Activated CD8-positive, alpha-beta memory T cell treated with anti-CD3 and anti-CD28 coated beads, Interleukin-2, amount 10 ng/mL, durations not matched to agents 7 days and 5 days (primary cell): Measurements from ENCODE around the gene INPP4A. TPM values are rescaled to one million over a fixed set of nuclear protein-coding genes. Genes with fewer than 3 reads are reported as not detected.

Experiments used
- ATAC-seq: fragments of 150-1000 bp; cut with Tn5 transposase; one replicate; pipeline ENCODE4 v1.10.0; 2021; ENCODE audit warnings: moderate library complexity
- CTCF ChIA-PET: fragments of 350-600 bp; sonication (Branson Sonifier 250); formaldehyde crosslinking; loops from one replicate; lab custom pipeline; 2021; ENCODE audit warnings: antibody characterized with exemption; lab: Charles Lee
- DNase-seq: peaks from one replicate; pipeline ENCODE4 v3.0.0-alpha.2; 2020
- H3K27ac Mint-ChIP-seq: one replicate; pipeline ENCODE4 v1.8.0; 2021; ENCODE audit warnings: mild to moderate bottlenecking, mixed read lengths
- H3K27me3 Mint-ChIP-seq: one replicate; pipeline ENCODE4 v1.8.0; 2021; ENCODE audit warnings: mixed read lengths
- H3K36me3 Mint-ChIP-seq: one replicate; pipeline ENCODE4 v1.8.0; 2021; ENCODE audit warnings: mild to moderate bottlenecking, mixed read lengths
- H3K4me1 Mint-ChIP-seq: one replicate; pipeline ENCODE4 v1.8.0; 2021; ENCODE audit warnings: mixed read lengths
- H3K4me3 Mint-ChIP-seq: one replicate; pipeline ENCODE4 v1.8.0; 2021; ENCODE audit warnings: mild to moderate bottlenecking, moderate library complexity, mixed read lengths
- H3K9me3 Mint-ChIP-seq: one replicate; pipeline ENCODE4 v1.8.0; 2022; ENCODE audit warnings: low read depth, mixed read lengths
- total RNA-seq, 2 experiments: library from RNA; stranded (reverse); gene quantifications; one replicate each; pipeline ENCODE4 v1.2.3, GENCODE V29; 2021

The INPP4A gene
- total RNA-seq, 2 experiments from 2014 or later, result 144 to 229 TPM

DNA sequence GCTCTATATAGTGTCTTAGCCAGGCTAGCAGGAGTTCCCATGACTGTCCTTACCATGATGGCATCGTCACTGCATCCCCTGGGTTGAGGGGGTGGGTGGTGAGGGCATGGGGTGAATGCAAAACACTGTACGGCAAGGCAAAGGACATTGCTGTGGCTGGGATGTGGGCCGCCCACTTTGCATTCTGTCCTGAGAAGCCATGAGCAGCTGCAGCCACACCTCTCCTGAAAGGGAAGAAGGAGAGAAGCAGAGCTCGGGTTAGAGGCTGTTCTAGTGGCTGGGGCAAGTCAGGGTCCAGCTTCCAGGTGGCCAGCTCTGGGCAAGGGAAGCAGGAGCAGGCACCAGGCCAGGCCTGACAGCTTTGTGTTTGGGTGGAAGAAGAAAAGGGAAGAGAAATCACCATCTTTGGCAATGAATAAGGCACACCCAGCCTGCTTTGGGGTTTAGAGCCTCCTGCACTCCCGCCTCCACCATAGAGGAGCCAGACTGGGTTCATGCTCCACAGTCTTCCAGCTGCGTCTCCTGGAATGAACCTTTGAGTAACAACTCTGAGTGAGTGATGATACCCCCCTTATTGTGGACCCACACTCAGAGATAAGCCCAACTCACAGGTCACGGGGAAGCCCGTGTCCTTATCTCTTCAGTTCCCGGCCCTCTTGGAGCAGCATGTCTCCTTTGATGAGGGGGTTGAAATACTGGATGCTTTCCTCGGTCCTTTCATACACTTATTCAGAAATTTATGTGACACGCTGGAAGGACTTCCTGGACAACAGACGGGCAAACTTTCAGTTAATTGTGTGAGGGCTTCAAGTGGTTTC lies 63.4 kb downstream of the INPP4A start:
- no peaks in the 10 kb centered on the region for H3K9me3 Mint-ChIP-seq
- H3K27ac Mint-ChIP-seq, result peak overlapping the region; percentile 58
- peaks cover 92% of the 10 kb centered on the region for H3K4me1 Mint-ChIP-seq
- no peak for DNase-seq
- no peaks in the 10 kb centered on the region for H3K27me3 Mint-ChIP-seq
- peak; percentile 7 for ATAC-seq
- peaks cover 35% of the 10 kb centered on the region for H3K36me3 Mint-ChIP-seq
- peak overlapping the region; percentile 35 for H3K4me3 Mint-ChIP-seq
- CTCF ChIA-PET, result interaction anchor here (1.4 to 2.6 kb wide), 3 partner anchors 8 to 38 kb away, joined by 3 to 10 read pairs (median 4); no protein-coding TSS in a partner anchor

- H3K27me3 Mint-ChIP-seq, result no peaks in the 10 kb centered on the region
- CTCF ChIA-PET, result interaction anchor here (0.8 to 2.6 kb wide), 3 partner anchors 13 to 70 kb away, joined by 3 to 10 read pairs (median 3); no protein-coding TSS in a partner anchor
- peak; percentile 68 for DNase-seq
- H3K27ac Mint-ChIP-seq, result peak overlapping the region; percentile 58
- H3K9me3 Mint-ChIP-seq, result no peaks in the 10 kb centered on the region
- H3K4me3 Mint-ChIP-seq, result peak overlapping the region; percentile 35
- peak; percentile 58 for ATAC-seq
- H3K4me1 Mint-ChIP-seq, result peaks cover 92% of the 10 kb centered on the region
- H3K36me3 Mint-ChIP-seq, result peaks cover 30% of the 10 kb centered on the region
These were observed 64.0 kb downstream of the INPP4A start for GRCh38 chr2:98508709-98509066.

DNA sequence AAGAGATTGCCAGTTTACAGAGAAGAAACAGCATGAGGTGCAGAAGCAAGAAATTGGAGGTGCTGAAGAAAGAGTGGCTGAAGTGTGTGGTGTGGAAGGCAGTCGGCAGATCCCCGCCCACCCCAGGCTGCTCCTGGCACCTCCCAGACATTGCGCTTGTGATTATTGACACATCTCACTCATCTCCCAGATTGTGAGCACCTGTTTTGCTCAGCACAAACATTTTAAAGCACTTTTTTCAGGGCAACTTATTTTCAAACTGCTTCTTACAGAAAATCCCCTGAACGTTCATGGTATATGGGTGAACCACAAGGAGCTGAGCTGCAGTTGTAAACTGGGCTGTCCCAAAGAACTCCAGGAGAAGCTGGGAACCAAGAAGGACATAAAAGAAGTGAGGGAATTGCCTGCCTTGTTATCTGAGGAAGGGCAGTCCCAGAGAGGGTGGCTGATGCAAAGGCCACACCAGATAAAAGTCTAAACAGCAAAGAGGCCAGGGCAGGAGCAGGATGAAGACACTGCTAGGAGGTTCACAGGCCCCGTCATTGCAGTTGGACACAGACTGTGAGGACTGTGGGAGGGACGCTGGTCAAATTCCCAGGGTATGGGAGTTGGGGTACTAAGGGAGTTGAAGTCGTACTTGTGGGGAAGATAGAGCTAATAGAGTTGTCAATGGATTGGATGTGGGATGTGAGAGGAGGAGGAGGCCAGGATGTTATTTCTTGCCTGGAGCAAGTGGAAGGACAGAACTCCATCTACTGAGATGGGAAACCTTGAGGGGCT lies 65.1 kb downstream of the INPP4A start:
- Mint-ChIP-seq H3K4me3 (no peak overlapping the region), H3K4me1 (peaks cover 92% of the 10 kb centered on the region)
- no peak for ATAC-seq

GRCh38 chr2:98510322-98510662 lies 65.6 kb downstream of the INPP4A start:
- H3K36me3 Mint-ChIP-seq, result peaks cover 28% of the 10 kb centered on the region
- DNase-seq (no peak), ATAC-seq (no peak)
- H3K27me3 Mint-ChIP-seq, result no peaks in the 10 kb centered on the region
- H3K9me3 Mint-ChIP-seq, result no peaks in the 10 kb centered on the region
- no peak overlapping the region for H3K4me3 Mint-ChIP-seq
- H3K27ac Mint-ChIP-seq, result no peak overlapping the region
- peaks cover 92% of the 10 kb centered on the region for H3K4me1 Mint-ChIP-seq
- CTCF ChIA-PET, result no interaction called here

More for the DNA sequence above, 65.1 kb downstream of the INPP4A start:
- Mint-ChIP-seq H3K36me3 (peaks cover 29% of the 10 kb centered on the region), H3K27me3 (no peaks in the 10 kb centered on the region), H3K27ac (peak overlapping the region; percentile 27), H3K9me3 (no peaks in the 10 kb centered on the region)
- CTCF ChIA-PET, result interaction anchor here (0.8 to 2.6 kb wide), 2 partner anchors 14 to 71 kb away, joined by 3 to 10 read pairs; no protein-coding TSS in a partner anchor
- no peak for DNase-seq

GRCh38 chr2:98511981-98512380 lies 67.3 kb downstream of the INPP4A start:
- peaks cover 22% of the 10 kb centered on the region for H3K36me3 Mint-ChIP-seq
- no peak overlapping the region for H3K4me3 Mint-ChIP-seq
- no peak for DNase-seq
- CTCF ChIA-PET, result no interaction called here
- H3K9me3 Mint-ChIP-seq, result no peaks in the 10 kb centered on the region
- no peaks in the 10 kb centered on the region for H3K27me3 Mint-ChIP-seq
- no peak for ATAC-seq
- H3K4me1 Mint-ChIP-seq, result peaks cover 91% of the 10 kb centered on the region
- no peak overlapping the region for H3K27ac Mint-ChIP-seq

- Mint-ChIP-seq H3K36me3 (peaks cover 20% of the 10 kb centered on the region), H3K4me3 (no peak overlapping the region), H3K27me3 (no peaks in the 10 kb centered on the region), H3K27ac (no peak overlapping the region), H3K4me1 (peaks cover 93% of the 10 kb centered on the region), H3K9me3 (no peaks in the 10 kb centered on the region)
- CTCF ChIA-PET, result no interaction called here
- DNase-seq, result no peak
- no peak for ATAC-seq
These were observed 68.0 kb downstream of the INPP4A start for GRCh38 chr2:98512699-98513098.

DNA sequence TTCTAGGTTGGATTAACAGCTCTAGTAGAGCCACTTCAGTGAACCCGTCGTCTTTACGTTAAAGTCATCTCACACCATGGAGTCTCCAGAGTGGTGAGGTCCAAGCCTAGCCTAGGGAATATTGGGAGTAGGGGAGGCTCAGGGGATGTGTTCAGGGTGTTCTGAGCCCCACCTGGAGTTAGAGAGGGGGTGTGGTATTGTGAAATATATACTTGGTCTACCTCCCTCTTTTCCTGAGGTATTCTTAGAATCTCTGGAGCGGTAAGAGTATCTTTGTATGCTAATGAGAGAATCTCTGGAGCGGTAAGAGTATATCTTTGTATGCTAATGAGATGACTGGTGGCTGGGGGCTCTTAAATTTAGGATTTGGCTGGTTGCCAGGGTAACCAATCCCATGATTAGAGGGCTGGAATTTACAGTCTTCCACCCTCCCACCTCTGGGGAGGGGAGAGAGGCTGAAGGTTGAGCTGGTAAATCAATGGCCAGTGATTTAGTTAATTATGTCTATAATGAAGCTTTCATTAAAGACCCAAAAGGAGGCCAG lies 69.5 kb downstream of the INPP4A start:
- Mint-ChIP-seq H3K27ac (no peak overlapping the region), H3K4me3 (no peak overlapping the region)
- CTCF ChIA-PET, result interaction anchor here (1.0 to 1.5 kb wide), 3 partner anchors 26 to 67 kb away, joined by 3 to 5 read pairs (median 4); no protein-coding TSS in a partner anchor

GRCh38 chr2:98514879-98515249 lies 70.2 kb downstream of the INPP4A start:
- CTCF ChIA-PET, result interaction anchor here (1.0 to 2.0 kb wide), 7 partner anchors 7 to 102 kb away, joined by 3 to 6 read pairs (median 4); no protein-coding TSS in a partner anchor
- DNase-seq, result no peak
- H3K36me3 Mint-ChIP-seq, result peaks cover 14% of the 10 kb centered on the region
- H3K27ac Mint-ChIP-seq, result peak overlapping the region; percentile 53
- no peaks in the 10 kb centered on the region for H3K27me3 Mint-ChIP-seq
- ATAC-seq, result peak; percentile 25
- H3K4me3 Mint-ChIP-seq, result no peak overlapping the region
- H3K4me1 Mint-ChIP-seq, result peaks cover 80% of the 10 kb centered on the region
- no peaks in the 10 kb centered on the region for H3K9me3 Mint-ChIP-seq

More for the DNA sequence above, 69.5 kb downstream of the INPP4A start:
- H3K4me1 Mint-ChIP-seq, result peaks cover 86% of the 10 kb centered on the region
- DNase-seq (no peak), ATAC-seq (no peak)
- peaks cover 18% of the 10 kb centered on the region for H3K36me3 Mint-ChIP-seq
- H3K9me3 Mint-ChIP-seq, result no peaks in the 10 kb centered on the region
- H3K27me3 Mint-ChIP-seq, result no peaks in the 10 kb centered on the region

DNA sequence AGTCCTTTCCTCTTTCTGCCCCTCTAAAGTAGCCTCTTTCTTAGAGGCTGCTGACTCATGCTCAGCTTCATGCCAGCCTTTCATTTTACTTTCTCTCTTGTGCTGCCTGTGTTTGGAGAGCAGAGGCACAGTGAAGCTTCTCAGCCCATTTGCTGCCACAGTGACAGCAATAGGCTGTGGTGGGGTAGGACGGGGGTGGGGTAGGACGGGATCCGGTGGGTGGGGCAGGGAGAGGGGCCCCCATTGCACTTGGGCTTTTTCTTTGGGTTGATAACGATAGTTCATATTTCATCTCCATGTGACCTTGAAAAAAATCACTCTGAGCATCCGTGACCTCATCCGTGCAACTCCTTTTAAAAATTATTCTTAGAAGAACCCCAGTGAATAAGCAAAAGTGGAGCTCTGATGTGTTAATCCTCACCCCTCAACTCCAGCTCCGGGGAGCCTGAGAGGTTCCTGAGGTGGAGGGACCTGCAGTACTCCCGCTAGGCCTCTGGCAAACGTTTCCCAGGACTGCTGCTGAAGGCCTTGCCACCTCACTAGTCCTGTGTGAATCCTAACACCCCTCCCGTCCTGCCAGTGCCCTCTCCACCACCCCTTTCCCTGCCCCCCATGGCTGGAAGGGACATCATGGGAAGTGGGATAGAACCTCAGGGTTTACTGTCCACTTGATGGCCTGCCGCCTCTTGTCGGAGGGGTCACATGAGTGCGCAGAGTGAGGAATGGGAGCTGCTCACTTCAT lies 70.8 kb downstream of the INPP4A start:
- Mint-ChIP-seq H3K4me3 (no peak overlapping the region), H3K27me3 (no peaks in the 10 kb centered on the region), H3K36me3 (peaks cover 15% of the 10 kb centered on the region), H3K4me1 (peaks cover 74% of the 10 kb centered on the region), H3K9me3 (no peaks in the 10 kb centered on the region), H3K27ac (peak overlapping the region; percentile 53)
- peak; percentile 75 for ATAC-seq
- CTCF ChIA-PET, result interaction anchor here (1.0 to 2.0 kb wide), 8 partner anchors 8 to 102 kb away, joined by 3 to 6 read pairs (median 4); no protein-coding TSS in a partner anchor
- DNase-seq, result peak; percentile 53

GRCh38 chr2:98516571-98516970 lies 71.9 kb downstream of the INPP4A start:
- no peak for ATAC-seq
- Mint-ChIP-seq H3K27ac (no peak overlapping the region), H3K9me3 (no peaks in the 10 kb centered on the region), H3K4me1 (peaks cover 67% of the 10 kb centered on the region), H3K27me3 (no peaks in the 10 kb centered on the region), H3K4me3 (no peak overlapping the region), H3K36me3 (peaks cover 21% of the 10 kb centered on the region)
- DNase-seq, result no peak
- CTCF ChIA-PET, result interaction anchor here (1.1 to 2.0 kb wide), 4 partner anchors 9 to 45 kb away, joined by 4 to 6 read pairs (median 5); no protein-coding TSS in a partner anchor

GRCh38 chr2:98517636-98518035 lies 73.0 kb downstream of the INPP4A start:
- no peak overlapping the region for H3K4me3 Mint-ChIP-seq
- ATAC-seq (no peak), DNase-seq (no peak)
- H3K36me3 Mint-ChIP-seq, result peaks cover 24% of the 10 kb centered on the region
- H3K9me3 Mint-ChIP-seq, result no peaks in the 10 kb centered on the region
- no peaks in the 10 kb centered on the region for H3K27me3 Mint-ChIP-seq
- H3K27ac Mint-ChIP-seq, result no peak overlapping the region
- H3K4me1 Mint-ChIP-seq, result peaks cover 56% of the 10 kb centered on the region
- CTCF ChIA-PET, result interaction anchor here (1.1 kb wide), 1 partner anchor 47 kb away, joined by 4 read pairs; no protein-coding TSS in a partner anchor

DNA sequence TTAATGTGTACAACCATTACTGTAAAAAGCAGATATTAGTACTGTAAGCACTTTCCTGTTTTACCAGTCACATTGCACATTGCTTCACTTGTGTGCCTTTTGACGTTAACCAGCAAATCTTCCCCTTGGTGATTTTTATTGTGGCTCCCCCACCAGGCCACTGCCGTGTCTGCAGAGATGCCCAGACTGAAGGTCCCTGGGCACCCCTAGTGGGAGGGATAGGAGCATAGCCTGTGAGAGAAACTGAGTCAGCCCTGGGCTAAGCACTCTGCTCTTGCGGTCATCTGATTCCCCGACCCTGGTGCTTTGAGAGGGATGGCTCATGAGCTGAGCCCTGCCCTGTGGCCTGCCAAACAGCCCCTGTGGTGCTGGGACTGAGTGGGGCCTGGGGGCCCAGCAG lies 73.4 kb downstream of the INPP4A start:
- no peak overlapping the region for H3K4me3 Mint-ChIP-seq
- no peaks in the 10 kb centered on the region for H3K27me3 Mint-ChIP-seq
- ATAC-seq, result peak; percentile 73
- peaks cover 52% of the 10 kb centered on the region for H3K4me1 Mint-ChIP-seq
- H3K27ac Mint-ChIP-seq, result no peak overlapping the region
- H3K36me3 Mint-ChIP-seq, result peaks cover 28% of the 10 kb centered on the region
- CTCF ChIA-PET, result interaction anchor here (1.0 to 3.6 kb wide), 5 partner anchors 9 to 105 kb away, joined by 3 to 24 read pairs (median 6); no protein-coding TSS in a partner anchor
- H3K9me3 Mint-ChIP-seq, result no peaks in the 10 kb centered on the region
- peak; percentile 64 for DNase-seq
